HepG2 (cell line): ENCODE data around the gene STX8. TPM values are rescaled to one million over a fixed set of nuclear protein-coding genes. Genes with fewer than 3 reads are reported as not detected.

Experiments
- ATAC-seq: fragments of 200-7000 bp; cut with Tn5 transposase; 3 replicates; pipeline ENCODE4 v1.9.1; 2020; ENCODE audit warnings: mild to moderate bottlenecking, moderate library complexity
- BruUV-seq: library from RNA; stranded (reverse); fragments of 400-500 nt; replicated peaks from 2 replicates; lab custom pipeline; 2021; lab: Mats Ljungman, UMichigan
- CTCF ChIA-PET: fragments of 300-600 bp; formaldehyde crosslinking; extraction: SDS; loops from one replicate; lab custom pipeline; 2021; ENCODE audit warnings: low total read pairs, inconsistent platforms, low intra/inter-chr PET ratio; lab: Yijun Ruan, JAX
- POLR2A ChIA-PET: fragments of 350-600 bp; sonication (Branson Sonifier 250); formaldehyde crosslinking; loops from one replicate; lab custom pipeline; 2020; ENCODE audit warnings: antibody characterized with exemption, inconsistent platforms; lab: Yijun Ruan, JAX
- DNase-seq: peaks from one replicate; pipeline ENCODE4 v3.0.0-alpha.2; 2015; ENCODE audit warnings: low spot score
- FAIRE-seq: peaks from 3 replicates; lab custom pipeline; 2011; peaks lifted over from hg19 to GRCh38; lab: Jason Lieb, UNC
- H2AFZ ChIP-seq: one replicate; pipeline ENCODE4 v1.6.1; 2011; ENCODE audit warnings: low read length, inconsistent platforms
- H3K27ac ChIP-seq: fragments of 300-600 bp; 3 replicates; pipeline ENCODE4 v1.8.0; 2011; ENCODE audit warnings: mixed run types, mild to moderate bottlenecking, mixed read lengths, low read length, inconsistent platforms; ENCODE audit not compliant: insufficient read depth; ENCODE audit errors: extremely low read length
- H3K27me3 ChIP-seq, 2 experiments: fragments of 200-600 bp in 1 of 2; 2 replicates in 1 of 2; 3 replicates in 1 of 2; pipeline versions ENCODE4 v1.6.0 to v1.8.0; 2011; ENCODE audit warnings: low read length in 2 of 2, mild to moderate bottlenecking in 2 of 2, moderate library complexity in 2 of 2, inconsistent platforms in 1 of 2; ENCODE audit not compliant: insufficient read depth in 2 of 2, control insufficient read depth in 1 of 2
- H3K36me3 ChIP-seq, 2 experiments: fragments of 200-600 bp in 1 of 2; replicated peaks in 1 of 2; 2 replicates in 1 of 2; 3 replicates in 1 of 2; pipeline versions ENCODE4 v1.5.1 to v1.8.0; 2011; ENCODE audit warnings: low read length in 2 of 2, inconsistent platforms in 1 of 2; ENCODE audit not compliant: insufficient read depth in 2 of 2, control insufficient read depth in 1 of 2
- H3K4me1 ChIP-seq: 2 replicates; pipeline ENCODE4 v1.5.1; 2012; ENCODE audit warnings: low read length, inconsistent platforms; ENCODE audit not compliant: insufficient read depth
- H3K4me2 ChIP-seq: 2 replicates; pipeline ENCODE4 v1.6.0; 2011; ENCODE audit warnings: low read depth, low read length, inconsistent platforms
- H3K4me3 ChIP-seq, 3 experiments: fragments of 200-600 bp in 1 of 3; sonication (generic), shearing (Covaris generic) in 1 of 3; replicated peaks in 1 of 3; 2 replicates each; pipeline ENCODE4 v1.5.1; 2011 to 2016; ENCODE audit warnings: low read length in 3 of 3, inconsistent platforms in 2 of 3, low read depth in 2 of 3, mild to moderate bottlenecking in 2 of 3, control low read depth in 1 of 3, mixed read lengths in 1 of 3; ENCODE audit not compliant: insufficient read depth in 1 of 3
- H3K79me2 ChIP-seq: one replicate; pipeline ENCODE4 v1.6.1; 2011; ENCODE audit warnings: low read length, inconsistent platforms; ENCODE audit not compliant: insufficient read depth
- H3K9ac ChIP-seq: 2 replicates; pipeline ENCODE4 v1.6.0; 2011; ENCODE audit warnings: mild to moderate bottlenecking, low read depth, low read length, inconsistent platforms; ENCODE audit not compliant: insufficient read depth
- H3K9me3 ChIP-seq: 2 replicates; pipeline ENCODE4 v1.5.1; 2012; ENCODE audit warnings: mild to moderate bottlenecking, low read length
- H4K20me1 ChIP-seq: 2 replicates; pipeline ENCODE4 v1.6.0; 2011; ENCODE audit warnings: inconsistent platforms, mild to moderate bottlenecking, low read length, moderate library complexity; ENCODE audit not compliant: insufficient read depth
- ARNTL ChIP-seq: sonication (generic); formaldehyde crosslinking; IDR thresholded peaks from 2 replicates; pipeline ENCODE4 v1.4.0; 2020; ENCODE audit warnings: mild to moderate bottlenecking, missing genetic modification reagents
- BHLHE40 ChIP-seq: IDR thresholded peaks from 2 replicates; pipeline ENCODE4 v1.6.1; 2011; ENCODE audit warnings: low read length, improper control_type of control experiment
- DR1 ChIP-seq: sonication (generic); formaldehyde crosslinking; IDR thresholded peaks from 2 replicates; pipeline ENCODE4 v1.8.0; 2021; ENCODE audit warnings: mild to moderate bottlenecking, missing genetic modification reagents, inconsistent platforms
- HOXD1 ChIP-seq: sonication (generic); formaldehyde crosslinking; IDR thresholded peaks from 2 replicates; pipeline ENCODE4 v1.5.0; 2020; ENCODE audit warnings: missing genetic modification reagents
- KAT7 ChIP-seq: IDR thresholded peaks from 2 replicates; pipeline ENCODE4 v1.6.1; 2018; ENCODE audit warnings: borderline replicate concordance, missing compliant biosample characterization
- MBNL3 ChIP-seq: fragments of 250-450 bp; sonication (Bioruptor Pico); conservative IDR thresholded peaks from 2 replicates; pipeline ENCODE4 v1.8.0; 2022; ENCODE audit warnings: mild to moderate bottlenecking, inconsistent platforms
- NBN ChIP-seq: fragments of 450-650 bp; conservative IDR thresholded peaks from 2 replicates; pipeline ENCODE4 v1.6.1; 2017
- RNF2 ChIP-seq: fragments of 450-650 bp; conservative IDR thresholded peaks from 2 replicates; pipeline ENCODE4 v1.6.1; 2016; ENCODE audit warnings: low read depth
- SALL2 ChIP-seq: sonication (generic); formaldehyde crosslinking; IDR thresholded peaks from 2 replicates; pipeline ENCODE4 v1.8.1; 2023; ENCODE audit warnings: mild to moderate bottlenecking, missing genetic modification reagents, inconsistent platforms
- SP140L ChIP-seq: sonication (generic); formaldehyde crosslinking; IDR thresholded peaks from 2 replicates; pipeline ENCODE4 v1.4.0; 2020; ENCODE audit warnings: missing genetic modification reagents, borderline replicate concordance
- STAT5B ChIP-seq: sonication (generic); formaldehyde crosslinking; IDR thresholded peaks from 2 replicates; pipeline ENCODE4 v1.4.0; 2020; ENCODE audit warnings: missing genetic modification reagents
- YEATS2 ChIP-seq: sonication (generic); formaldehyde crosslinking; IDR thresholded peaks from 2 replicates; pipeline ENCODE4 v1.4.0; 2020; ENCODE audit warnings: missing genetic modification reagents, borderline replicate concordance
- ZNF17 ChIP-seq: sonication (generic); formaldehyde crosslinking; IDR thresholded peaks from 2 replicates; pipeline ENCODE4 v1.5.0; 2020; ENCODE audit warnings: mild to moderate bottlenecking, missing genetic modification reagents
- ZNF33A ChIP-seq: sonication (generic); formaldehyde crosslinking; IDR thresholded peaks from 2 replicates; pipeline ENCODE4 v1.5.1; 2020; ENCODE audit warnings: missing genetic modification reagents, mild to moderate bottlenecking, moderate library complexity, borderline replicate concordance
- ZNF496 ChIP-seq: sonication (generic); formaldehyde crosslinking; IDR thresholded peaks from 2 replicates; pipeline ENCODE4 v1.8.1; 2023; ENCODE audit warnings: mild to moderate bottlenecking, moderate library complexity, missing genetic modification reagents; ENCODE audit not compliant: insufficient replicate concordance
- WGBS: methylation state at CpG from one replicate; pipeline ENCODE4 v1.1.6; 2017; ENCODE audit warnings: low lambda C conversion rate; 5-methylcytosine and 5-hydroxymethylcytosine counted together
- in situ Hi-C: cut with HindIII; loops from 2 replicates; pipeline ENCODE4 v1.10.0; 2017; ENCODE audit warnings: low pct_unique_long_range_greater_than_20kb; ENCODE audit not compliant: extremely low pct_ligation_motif_present
- intact Hi-C: fragments of 100-400 bp; cut with micrococcal nuclease; formaldehyde crosslinking; loops from one replicate; pipeline ENCODE4 v1.10.0; 2022; ENCODE audit not compliant: unreplicated experiment
- polyA plus RNA-seq, 8 experiments: library from polyadenylated mRNA; depleted of rRNA in 3 of 8; stranded (reverse) in 7 of 8; unstranded in 1 of 8; fragments of >200 nt; fragmentation: Illumina TruSeq in 4 of 8; extraction: Trizol in 4 of 8; gene quantifications; 2 replicates each; pipeline versions ENCODE4 v1.2.1 to v1.2.3, GENCODE V29; 2011 to 2016; ENCODE audit warnings: low read depth in 4 of 8, missing spikeins in 1 of 8, mixed read lengths in 1 of 8; ENCODE audit not compliant: insufficient read depth in 1 of 8
- total RNA-seq, 5 experiments: library from RNA; depleted of rRNA; stranded (reverse); fragments of >200 nt; fragmentation: Illumina TruSeq; extraction: Trizol; gene quantifications; 2 replicates each; pipeline ENCODE4 v1.2.3, GENCODE V29; 2016; ENCODE audit warnings: low read depth in 1 of 5
- TF ChIP-seq, protein P1 (sequence below): sonication (generic); formaldehyde crosslinking; IDR thresholded peaks from 2 replicates; pipeline ENCODE4 v1.9.0; 2021; ENCODE audit warnings: missing genetic modification reagents, borderline replicate concordance

The STX8 gene
- total and polyA plus RNA-seq, 2 of the 13 experiments (the other 11 are each of a cell fraction or from before 2014, with no cell fraction given) = 36.4 to 53.6 TPM

DNA sequence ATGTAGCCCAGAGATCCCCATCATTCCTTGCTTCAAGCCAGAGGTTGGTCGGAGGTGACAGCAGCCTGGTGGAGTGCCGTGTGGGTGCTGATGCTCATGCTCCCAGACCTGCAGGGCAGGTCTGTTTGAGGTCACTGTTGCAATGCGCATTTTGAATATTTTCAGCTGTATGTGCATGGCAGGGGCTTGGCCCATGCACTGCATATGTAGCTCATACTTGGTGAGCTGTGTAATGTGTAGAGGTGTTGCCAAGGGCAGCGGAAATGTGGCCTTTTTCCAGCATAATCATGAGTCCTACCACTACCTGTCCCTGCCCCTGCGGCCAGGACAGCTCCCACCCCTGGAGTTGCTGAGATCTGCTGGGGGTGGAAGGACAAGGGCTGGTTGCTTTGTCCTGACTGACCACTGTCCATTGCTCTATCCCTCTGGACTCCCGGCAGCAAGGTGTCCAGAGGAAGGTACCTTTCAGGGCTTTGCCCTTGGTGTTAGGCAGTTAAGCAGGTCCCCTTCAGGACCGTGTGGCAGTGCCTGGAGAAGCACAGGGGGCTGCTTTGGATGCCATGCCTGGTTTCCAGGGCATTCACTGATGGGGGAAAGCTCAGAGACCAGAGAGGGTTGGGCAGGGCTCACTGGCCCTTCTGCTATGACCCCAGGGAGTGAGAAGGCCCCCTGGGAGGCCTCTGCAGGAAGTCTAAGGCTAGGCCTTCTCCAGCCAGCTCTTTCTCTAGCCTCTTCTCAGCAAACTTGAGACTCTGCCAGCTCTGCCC, 339.2 kb downstream of the STX8 start:
- peaks cover 3 to 36% of the 10 kb centered on the region in 2 experiments; a peak in 3 of 5 replicates for H3K27me3 ChIP-seq
- POLR2A ChIA-PET = no interaction called here
- H3K27ac ChIP-seq = no peak overlapping the region
- H3K9me3 ChIP-seq = no peaks in the 10 kb centered on the region
- no peak overlapping the region for H3K4me3 ChIP-seq
- H3K4me1 ChIP-seq = peaks cover 42% of the 10 kb centered on the region
- intact Hi-C loops (no loop called here), in situ Hi-C loops (no loop called here)
- no peak overlapping the region for H3K9ac ChIP-seq
- FAIRE-seq (no peak), DNase-seq (no peak), ATAC-seq (no peak)
- H3K4me2 ChIP-seq = no peak overlapping the region
- 0% methylated on average over 2 of the region's 7 CpGs for WGBS
- TF ChIP-seq SALL2 (CRISPR knock-in tag) = no peak
- no peak for TF ChIP-seq ARNTL (CRISPR knock-in tag)
- no peak for TF ChIP-seq ZNF33A (CRISPR knock-in tag)
- TF ChIP-seq SP140L (CRISPR knock-in tag) = no peak
- no peak for TF ChIP-seq ZNF496
- TF ChIP-seq STAT5B (CRISPR knock-in tag) = no peak
- TF ChIP-seq BHLHE40 = no peak
- TF ChIP-seq YEATS2 (CRISPR knock-in tag) = no peak
- no peak for TF ChIP-seq KAT7 (CRISPR knock-in tag)
- TF ChIP-seq DR1 (CRISPR knock-in tag) = no peak
- TF ChIP-seq MBNL3 (CRISPR knock-in tag) = no peak
- TF ChIP-seq RNF2 = no peak
- TF ChIP-seq, protein P1, sequence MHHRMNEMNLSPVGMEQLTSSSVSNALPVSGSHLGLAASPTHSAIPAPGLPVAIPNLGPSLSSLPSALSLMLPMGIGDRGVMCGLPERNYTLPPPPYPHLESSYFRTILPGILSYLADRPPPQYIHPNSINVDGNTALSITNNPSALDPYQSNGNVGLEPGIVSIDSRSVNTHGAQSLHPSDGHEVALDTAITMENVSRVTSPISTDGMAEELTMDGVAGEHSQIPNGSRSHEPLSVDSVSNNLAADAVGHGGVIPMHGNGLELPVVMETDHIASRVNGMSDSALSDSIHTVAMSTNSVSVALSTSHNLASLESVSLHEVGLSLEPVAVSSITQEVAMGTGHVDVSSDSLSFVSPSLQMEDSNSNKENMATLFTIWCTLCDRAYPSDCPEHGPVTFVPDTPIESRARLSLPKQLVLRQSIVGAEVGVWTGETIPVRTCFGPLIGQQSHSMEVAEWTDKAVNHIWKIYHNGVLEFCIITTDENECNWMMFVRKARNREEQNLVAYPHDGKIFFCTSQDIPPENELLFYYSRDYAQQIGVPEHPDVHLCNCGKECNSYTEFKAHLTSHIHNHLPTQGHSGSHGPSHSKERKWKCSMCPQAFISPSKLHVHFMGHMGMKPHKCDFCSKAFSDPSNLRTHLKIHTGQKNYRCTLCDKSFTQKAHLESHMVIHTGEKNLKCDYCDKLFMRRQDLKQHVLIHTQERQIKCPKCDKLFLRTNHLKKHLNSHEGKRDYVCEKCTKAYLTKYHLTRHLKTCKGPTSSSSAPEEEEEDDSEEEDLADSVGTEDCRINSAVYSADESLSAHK = no peak
- no peak for TF ChIP-seq HOXD1 (CRISPR knock-in tag)
- TF ChIP-seq NBN = no peak
- TF ChIP-seq ZNF17 (CRISPR knock-in tag) = no peak
- CTCF ChIA-PET = no interaction called here
- no peaks in the 10 kb centered on the region for H3K36me3 ChIP-seq
- H4K20me1 ChIP-seq = no peaks in the 10 kb centered on the region
- BruUV-seq = no TSS peak
- no peaks in the 10 kb centered on the region for H3K79me2 ChIP-seq
- no peak overlapping the region for H2AFZ ChIP-seq
